Measurements from ENCODE around the gene FAM200C. TPM values are rescaled to one million over a fixed set of nuclear protein-coding genes. Genes with fewer than 3 reads are reported as not detected.

The FAM200C gene
- total and polyA plus RNA-seq, 9 of the 15 experiments (the other 6 are each of a cell fraction or from before 2014, with no cell fraction given): 1.3 to 7.0 (median 1.8) TPM

- intact Hi-C loops (cut with micrococcal nuclease): no loop called here
- CTCF ChIA-PET (ENCODE audit: low intra/inter-chr PET ratio): no interaction called here
Observed at GRCh38 chr5:160354666-160355065, 45.2 kb downstream of the FAM200C start.

More at GRCh38 chr5:160354666-160355065, 45.2 kb downstream of the FAM200C start:
- POLR2A ChIA-PET: no interaction called here
- no peaks in the 10 kb centered on the region; a peak in 1 of 5 replicates for H3K4me1 ChIP-seq (replicated peaks in 1 of 2; ENCODE audit: control insufficient read depth in 2 of 2, insufficient read depth in 2 of 2, low read length in 2 of 2)
- H3K27me3 ChIP-seq (ENCODE audit: control insufficient read depth in 2 of 2, insufficient read depth in 2 of 2, low read length in 2 of 2): peaks cover 0 to 49% of the 10 kb centered on the region in 2 experiments; a peak in 4 of 5 replicates
- ATAC-seq (no peak), FAIRE-seq (no peak), DNase-seq (ENCODE audit: extremely low read depth in 1 of 4, low spot score in 3 of 4) (no peak)
- no TSS peak for BruUV-seq (replicated peaks)
- no peaks in the 10 kb centered on the region; the same call in 1 of the 2 replicates for H4K20me1 ChIP-seq (replicated peaks; ENCODE audit: control insufficient read depth, insufficient read depth, low read length)
- no peak for TF ChIP-seq COPS2 (conservative IDR thresholded peaks at IDR 0.05)
- no peak for TF ChIP-seq POU5F1 (IDR thresholded peaks at IDR 0.05; ENCODE audit: borderline replicate concordance, low read depth, low read length, partially characterized antibody)
- TF ChIP-seq JUND (IDR thresholded peaks at IDR 0.05; ENCODE audit: borderline replicate concordance, low read depth, low read length): no peak
- no peak for TF ChIP-seq JUND (tag; IDR thresholded peaks at IDR 0.05; ENCODE audit: borderline replicate concordance, low read depth, low read length)
- TF ChIP-seq DPF2 (IDR thresholded peaks at IDR 0.05): no peak
- TF ChIP-seq ZNF609 (CRISPR knock-in tag; IDR thresholded peaks at IDR 0.05; ENCODE audit: borderline replicate concordance): no peak
- TF ChIP-seq CBFB (CRISPR knock-in tag; IDR thresholded peaks at IDR 0.05): no peak
- TF ChIP-seq EP300 (IDR thresholded peaks at IDR 0.05; ENCODE audit: low read length): no peak
- TF ChIP-seq, protein P1, sequence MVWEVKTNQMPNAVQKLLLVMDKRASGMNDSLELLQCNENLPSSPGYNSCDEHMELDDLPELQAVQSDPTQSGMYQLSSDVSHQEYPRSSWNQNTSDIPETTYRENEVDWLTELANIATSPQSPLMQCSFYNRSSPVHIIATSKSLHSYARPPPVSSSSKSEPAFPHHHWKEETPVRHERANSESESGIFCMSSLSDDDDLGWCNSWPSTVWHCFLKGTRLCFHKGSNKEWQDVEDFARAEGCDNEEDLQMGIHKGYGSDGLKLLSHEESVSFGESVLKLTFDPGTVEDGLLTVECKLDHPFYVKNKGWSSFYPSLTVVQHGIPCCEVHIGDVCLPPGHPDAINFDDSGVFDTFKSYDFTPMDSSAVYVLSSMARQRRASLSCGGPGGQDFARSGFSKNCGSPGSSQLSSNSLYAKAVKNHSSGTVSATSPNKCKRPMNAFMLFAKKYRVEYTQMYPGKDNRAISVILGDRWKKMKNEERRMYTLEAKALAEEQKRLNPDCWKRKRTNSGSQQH (CRISPR knock-in tag; IDR thresholded peaks at IDR 0.05): no peak
- H3K9me3 ChIP-seq (replicated peaks; ENCODE audit: control insufficient read depth, insufficient read depth, low read depth, low read length): no peaks in the 10 kb centered on the region
- 7% methylated on average over 11 of the region's 14 CpGs for WGBS (ENCODE audit: insufficient coverage, low coverage, missing lambda C conversion rate)
- H3K36me3 ChIP-seq (ENCODE audit: control insufficient read depth, insufficient read depth, low read length): no peaks in the 10 kb centered on the region
- no peak overlapping the region for H3K9ac ChIP-seq (ENCODE audit: insufficient read depth in 1 of 2, low read depth in 2 of 2, low read length in 2 of 2)
- H3K9me1 ChIP-seq (ENCODE audit: control insufficient read depth, insufficient read depth, low read length): no peaks in the 10 kb centered on the region
- no peak overlapping the region for H3K4me3 ChIP-seq
- H3K79me2 ChIP-seq (ENCODE audit: control insufficient read depth, insufficient read depth, low read length): no peaks in the 10 kb centered on the region
- in situ Hi-C loops (cut with MboI): no loop called here
- H3K4me2 ChIP-seq (ENCODE audit: insufficient read depth, low read length): no peak overlapping the region
- H3K27ac ChIP-seq (ENCODE audit: extremely low read depth, low read depth, low read length): no peak overlapping the region
- H2AFZ ChIP-seq (ENCODE audit: low read depth, low read length): no peak overlapping the region

All from K562 (cell line).